ENCODE results near the gene PCDHGC5.

PCDHGC5 gene

GRCh38 chr5:141488591-141489561 lies at the start of gene PCDHGC5:
TSS of gene PCDHGC5 (plus strand) at chr5:141489081. CDS start at chr5:141489241, 160 bp downstream.
- peak; percentile 91 for DNase-seq (ENCODE audit: low spot score)

- peak; percentile 39 for DNase-seq (ENCODE audit: low spot score)
Measured at GRCh38 chr5:141439411-141440141, 49.3 kb upstream of the PCDHGC5 start.

- DNase-seq (ENCODE audit: low spot score): no peak
Measured at GRCh38 chr5:141440341-141440740, 48.5 kb upstream of the PCDHGC5 start.

- no peak for DNase-seq (ENCODE audit: low spot score)
Measured at GRCh38 chr5:141441571-141442170, 47.2 kb upstream of the PCDHGC5 start.

GRCh38 chr5:141465351-141465750 lies 23.5 kb upstream of the PCDHGC5 start:
- no peak for DNase-seq (ENCODE audit: low spot score)

GRCh38 chr5:141475625-141476131 lies 13.2 kb upstream of the PCDHGC5 start, which contains the start of gene PCDHGC3:
TSS of gene PCDHGC3 (plus strand) at chr5:141475966. CDS start at chr5:141476117, 151 bp downstream.
- DNase-seq (ENCODE audit: low spot score): peak; percentile 97

- peak; percentile 62 for DNase-seq (ENCODE audit: low spot score)
Measured at GRCh38 chr5:141476132-141476911, 12.6 kb upstream of the PCDHGC5 start.

- no peak for DNase-seq (ENCODE audit: low spot score)
Measured at GRCh38 chr5:141477044-141477575, 11.8 kb upstream of the PCDHGC5 start.

GRCh38 chr5:141477815-141478214 lies 11.1 kb upstream of the PCDHGC5 start:
- DNase-seq (ENCODE audit: low spot score): peak; percentile 21

GRCh38 chr5:141478321-141478945 lies 10.4 kb upstream of the PCDHGC5 start:
- peak; percentile 35 for DNase-seq (ENCODE audit: low spot score)

- no peak for DNase-seq (ENCODE audit: low spot score)
Measured at GRCh38 chr5:141479776-141480175, 9.1 kb upstream of the PCDHGC5 start.

GRCh38 chr5:141483902-141484301 lies 5.0 kb upstream of the PCDHGC5 start:
- DNase-seq (ENCODE audit: low spot score): no peak

- DNase-seq (ENCODE audit: low spot score): peak; percentile 15
Measured at GRCh38 chr5:141484310-141484640, 4.6 kb upstream of the PCDHGC5 start.

- DNase-seq (ENCODE audit: low spot score): peak; percentile 51
Measured at GRCh38 chr5:141484641-141485311, 4.1 kb upstream of the PCDHGC5 start, which contains the start of gene PCDHGC4. TSS of gene PCDHGC4 (plus strand) at chr5:141485030. CDS start at chr5:141485174, 144 bp downstream.

GRCh38 chr5:141485321-141486055 lies 3.4 kb upstream of the PCDHGC5 start:
- DNase-seq (ENCODE audit: low spot score): no peak

GRCh38 chr5:141486091-141486490 lies 2.8 kb upstream of the PCDHGC5 start:
- no peak for DNase-seq (ENCODE audit: low spot score)

GRCh38 chr5:141487131-141487530 lies 1.8 kb upstream of the PCDHGC5 start:
- DNase-seq (ENCODE audit: low spot score): no peak

- DNase-seq (ENCODE audit: low spot score): no peak
Measured at GRCh38 chr5:141489841-141490240, 960 bp downstream of the PCDHGC5 start.

- no peak for DNase-seq (ENCODE audit: low spot score)
Measured at GRCh38 chr5:141490271-141490670, 1.4 kb downstream of the PCDHGC5 start.
